Nephron progenitor cell (in vitro differentiated cells): ENCODE data around the gene RNGTT.
A peak's percentile ranks its signal among the peaks of the same experiment; 100 is the strongest.

Source experiments
- DNase-seq: peaks from one replicate; pipeline ENCODE4 v3.0.0; 2021
- H3K27ac Mint-ChIP-seq: 2 replicates; pipeline ENCODE4 v1.8.0; 2021; ENCODE audit warnings: mild to moderate bottlenecking, moderate library complexity, mixed read lengths
- H3K27me3 Mint-ChIP-seq: 2 replicates; pipeline ENCODE4 v1.8.0; 2021; ENCODE audit warnings: mild to moderate bottlenecking, low read depth, mixed read lengths; ENCODE audit not compliant: poor library complexity
- H3K36me3 Mint-ChIP-seq: 2 replicates; pipeline ENCODE4 v1.8.0; 2021; ENCODE audit warnings: low read depth, mixed read lengths
- H3K4me1 Mint-ChIP-seq: 2 replicates; pipeline ENCODE4 v1.8.0; 2021; ENCODE audit warnings: mixed read lengths
- H3K4me3 Mint-ChIP-seq: 2 replicates; pipeline ENCODE4 v1.8.0; 2021; ENCODE audit warnings: mild to moderate bottlenecking, moderate library complexity, mixed read lengths
- H3K9me3 Mint-ChIP-seq: 2 replicates; pipeline ENCODE4 v1.8.0; 2021; ENCODE audit warnings: mild to moderate bottlenecking, moderate library complexity, mixed read lengths
- CTCF ChIP-seq: fragments of 200-600 bp; sonication (generic); IDR thresholded peaks from 2 replicates; pipeline ENCODE4 v1.5.0; 2021; ENCODE audit warnings: antibody characterized with exemption

RNGTT gene

GRCh38 chr6:88760091-88760490 lies 203.3 kb downstream of the RNGTT start:
- Mint-ChIP-seq H3K27me3 (no peaks in the 10 kb centered on the region), H3K9me3 (peaks cover 9% of the 10 kb centered on the region), H3K36me3 (peaks cover 45% of the 10 kb centered on the region), H3K4me3 (no peak overlapping the region), H3K27ac (no peak overlapping the region), H3K4me1 (no peaks in the 10 kb centered on the region)
- no peak for DNase-seq
- TF ChIP-seq CTCF, result no peak

- H3K4me1 Mint-ChIP-seq, result no peaks in the 10 kb centered on the region
These were observed 212.5 kb downstream of the RNGTT start for GRCh38 chr6:88750936-88751335.

GRCh38 chr6:88749849-88750248 lies 213.6 kb downstream of the RNGTT start:
- no peak for DNase-seq
- peaks cover 2% of the 10 kb centered on the region for H3K9me3 Mint-ChIP-seq
- H3K27me3 Mint-ChIP-seq, result no peaks in the 10 kb centered on the region
- no peak overlapping the region for H3K27ac Mint-ChIP-seq
- peaks cover 11% of the 10 kb centered on the region for H3K36me3 Mint-ChIP-seq
- H3K4me3 Mint-ChIP-seq, result no peak overlapping the region
- TF ChIP-seq CTCF, result no peak
- H3K4me1 Mint-ChIP-seq, result no peaks in the 10 kb centered on the region

More at GRCh38 chr6:88750936-88751335, 212.5 kb downstream of the RNGTT start:
- Mint-ChIP-seq H3K27ac (no peak overlapping the region), H3K9me3 (peaks cover 9% of the 10 kb centered on the region), H3K36me3 (peaks cover 22% of the 10 kb centered on the region), H3K4me3 (no peak overlapping the region), H3K27me3 (no peaks in the 10 kb centered on the region)
- TF ChIP-seq CTCF, result no peak
- no peak for DNase-seq

GRCh38 chr6:88748141-88748540 lies 215.3 kb downstream of the RNGTT start:
- Mint-ChIP-seq H3K36me3 (no peaks in the 10 kb centered on the region), H3K27ac (peak overlapping the region; percentile 20), H3K4me3 (no peak overlapping the region), H3K27me3 (no peaks in the 10 kb centered on the region), H3K4me1 (no peaks in the 10 kb centered on the region), H3K9me3 (no peaks in the 10 kb centered on the region)
- DNase-seq, result no peak
- TF ChIP-seq CTCF, result no peak

GRCh38 chr6:88741939-88742338 lies 221.5 kb downstream of the RNGTT start:
- peaks cover 25% of the 10 kb centered on the region for H3K36me3 Mint-ChIP-seq
- H3K4me1 Mint-ChIP-seq, result no peaks in the 10 kb centered on the region
- H3K4me3 Mint-ChIP-seq, result no peak overlapping the region
- DNase-seq, result no peak
- H3K27ac Mint-ChIP-seq, result no peak overlapping the region
- no peak for TF ChIP-seq CTCF
- no peaks in the 10 kb centered on the region for H3K9me3 Mint-ChIP-seq
- no peaks in the 10 kb centered on the region for H3K27me3 Mint-ChIP-seq

- Mint-ChIP-seq H3K4me3 (no peak overlapping the region), H3K36me3 (peaks cover 33% of the 10 kb centered on the region), H3K27me3 (no peaks in the 10 kb centered on the region), H3K27ac (no peak overlapping the region), H3K9me3 (no peaks in the 10 kb centered on the region), H3K4me1 (no peaks in the 10 kb centered on the region)
- DNase-seq, result no peak
- no peak for TF ChIP-seq CTCF
These were observed 222.3 kb downstream of the RNGTT start for GRCh38 chr6:88741071-88741470.
